ENCODE data around the gene AKAP10. TPM values are rescaled to one million over a fixed set of nuclear protein-coding genes. Genes with fewer than 3 reads are reported as not detected.

Gene AKAP10
- total and polyA plus RNA-seq, 10 of the 15 experiments (the other 5 are each of a cell fraction or from before 2014, with no cell fraction given) = 4.3 to 23.7 (median 14.7) TPM

DNA sequence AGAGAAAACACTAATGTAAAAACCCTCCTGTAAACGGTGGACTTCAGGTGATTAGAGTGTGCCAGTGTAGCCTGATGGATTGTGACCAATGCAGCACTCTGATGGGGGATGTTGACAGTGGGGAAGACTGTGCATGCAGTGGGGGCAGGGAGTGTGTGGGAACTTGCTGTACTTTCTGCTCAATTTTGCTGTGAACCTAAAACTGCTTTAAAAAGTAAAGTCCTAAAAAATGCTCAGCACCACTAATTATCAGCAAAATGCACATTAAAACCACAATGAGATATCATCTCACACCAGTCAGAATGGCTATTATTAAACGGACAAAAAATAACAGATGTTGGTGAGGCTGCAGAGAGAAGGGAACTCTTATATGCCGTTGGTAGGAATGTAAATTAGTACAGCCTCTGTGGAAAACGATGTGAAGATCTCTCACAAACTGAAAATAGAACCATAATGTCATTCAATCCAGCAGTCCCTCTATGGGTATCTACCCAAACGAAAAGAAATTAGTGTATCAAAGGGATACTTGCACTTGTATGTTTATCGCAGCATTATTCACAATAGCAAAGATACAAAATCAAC is 100.2 kb downstream of the AKAP10 start:
- RAD21 ChIA-PET (ENCODE audit: unreplicated experiment) = no interaction called here
- SMC1A ChIA-PET (ENCODE audit: uncharacterized antibody, unreplicated experiment) = no interaction called here
- Histone ChIP-seq H3K36me3 (ENCODE audit: control insufficient read depth in 2 of 2, insufficient read depth in 2 of 2, low read length in 1 of 2) (no peaks in the 10 kb centered on the region), H3K27me3 (replicated peaks in 1 of 2; ENCODE audit: control insufficient read depth in 2 of 2, insufficient read depth in 2 of 2, low read length in 1 of 2) (peaks cover 1 to 3% of the 10 kb centered on the region in 2 experiments; a peak in 2 of 4 replicates), H3K9ac (ENCODE audit: control insufficient read depth, insufficient read depth, low read length) (no peak overlapping the region), H2AFZ (ENCODE audit: control insufficient read depth, low read depth, low read length) (no peak overlapping the region), H3K27ac (ENCODE audit: control insufficient read depth, insufficient read depth) (no peak overlapping the region), H3K4me2 (ENCODE audit: control insufficient read depth, insufficient read depth) (no peak overlapping the region), H3K9me3 (replicated peaks; ENCODE audit: control insufficient read depth, insufficient read depth, low read length) (no peaks in the 10 kb centered on the region), H3K4me1 (ENCODE audit: control insufficient read depth, insufficient read depth, low read length) (no peaks in the 10 kb centered on the region), H3K79me2 (ENCODE audit: control insufficient read depth, insufficient read depth, low read length) (no peaks in the 10 kb centered on the region), H3K4me3 (no peak overlapping the region), H4K20me1 (ENCODE audit: control insufficient read depth, insufficient read depth) (no peaks in the 10 kb centered on the region)
- ATAC-seq = no peak
- in situ Hi-C loops (cut with MboI) = no loop called here
- 27% methylated on average over 6 of the region's 6 CpGs for WGBS (ENCODE audit: insufficient coverage, insufficient replicate concordance, low lambda C conversion rate, missing lambda C conversion rate)
- no peak for DNase-seq (ENCODE audit: low read depth, low spot score)
- CTCF ChIA-PET = no interaction called here
- no TSS peak for BruUV-seq (replicated peaks)
- intact Hi-C loops (cut with micrococcal nuclease; ENCODE audit: unreplicated experiment) = no loop called here
- POLR2A ChIA-PET = no interaction called here
- no peak for FAIRE-seq
- TF ChIP-seq CEBPB (IDR thresholded peaks at IDR 0.05; ENCODE audit: borderline replicate concordance in 1 of 2, low read depth in 2 of 2, low read length in 2 of 2) = no peak
- TF ChIP-seq MTA3 (IDR thresholded peaks at IDR 0.05; ENCODE audit: borderline replicate concordance, low read length) = no peak
- no peak for TF ChIP-seq NBN (IDR thresholded peaks at IDR 0.05)
- no peak for TF ChIP-seq E2F4 (IDR thresholded peaks at IDR 0.05; ENCODE audit: low read depth, low read length)
- TF ChIP-seq PKNOX1 (IDR thresholded peaks at IDR 0.05) = no peak
- no peak for TF ChIP-seq RCOR1 (conservative IDR thresholded peaks at IDR 0.05; ENCODE audit: low read depth, low read length)
- no peak for TF ChIP-seq SUPT20H (IDR thresholded peaks at IDR 0.05; ENCODE audit: borderline replicate concordance, control insufficient read depth, low read depth, low read length)
- TF ChIP-seq, protein P1, sequence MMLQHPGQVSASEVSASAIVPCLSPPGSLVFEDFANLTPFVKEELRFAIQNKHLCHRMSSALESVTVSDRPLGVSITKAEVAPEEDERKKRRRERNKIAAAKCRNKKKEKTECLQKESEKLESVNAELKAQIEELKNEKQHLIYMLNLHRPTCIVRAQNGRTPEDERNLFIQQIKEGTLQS (IDR thresholded peaks at IDR 0.05; ENCODE audit: borderline replicate concordance, extremely low read depth, low read depth, low read length) = no peak
- TF ChIP-seq RAD51 (IDR thresholded peaks at IDR 0.05) = no peak
- no peak for TF ChIP-seq BHLHE40 (IDR thresholded peaks at IDR 0.05; ENCODE audit: borderline replicate concordance in 1 of 2, low read depth in 2 of 2, low read length in 1 of 2)
- no peak for TF ChIP-seq STAT3 (IDR thresholded peaks at IDR 0.05; ENCODE audit: low read depth, low read length)
- TF ChIP-seq, protein P2, sequence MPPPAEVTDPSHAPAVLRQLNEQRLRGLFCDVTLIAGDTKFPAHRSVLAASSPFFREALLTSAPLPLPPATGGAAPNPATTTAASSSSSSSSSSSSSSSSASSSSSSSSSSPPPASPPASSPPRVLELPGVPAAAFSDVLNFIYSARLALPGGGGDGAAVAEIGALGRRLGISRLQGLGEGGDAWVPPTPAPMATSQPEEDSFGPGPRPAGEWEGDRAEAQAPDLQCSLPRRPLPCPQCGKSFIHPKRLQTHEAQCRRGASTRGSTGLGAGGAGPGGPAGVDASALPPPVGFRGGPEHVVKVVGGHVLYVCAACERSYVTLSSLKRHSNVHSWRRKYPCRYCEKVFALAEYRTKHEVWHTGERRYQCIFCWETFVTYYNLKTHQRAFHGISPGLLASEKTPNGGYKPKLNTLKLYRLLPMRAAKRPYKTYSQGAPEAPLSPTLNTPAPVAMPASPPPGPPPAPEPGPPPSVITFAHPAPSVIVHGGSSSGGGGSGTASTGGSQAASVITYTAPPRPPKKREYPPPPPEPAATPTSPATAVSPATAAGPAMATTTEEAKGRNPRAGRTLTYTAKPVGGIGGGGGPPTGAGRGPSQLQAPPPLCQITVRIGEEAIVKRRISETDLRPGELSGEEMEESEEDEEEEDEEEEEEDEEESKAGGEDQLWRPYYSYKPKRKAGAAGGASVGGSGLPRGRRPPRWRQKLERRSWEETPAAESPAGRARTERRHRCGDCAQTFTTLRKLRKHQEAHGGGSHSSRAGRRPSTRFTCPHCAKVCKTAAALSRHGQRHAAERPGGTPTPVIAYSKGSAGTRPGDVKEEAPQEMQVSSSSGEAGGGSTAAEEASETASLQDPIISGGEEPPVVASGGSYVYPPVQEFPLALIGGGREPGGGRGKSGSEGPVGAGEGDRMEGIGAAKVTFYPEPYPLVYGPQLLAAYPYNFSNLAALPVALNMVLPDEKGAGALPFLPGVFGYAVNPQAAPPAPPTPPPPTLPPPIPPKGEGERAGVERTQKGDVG (CRISPR knock-in tag; IDR thresholded peaks at IDR 0.05) = no peak
- no peak for TF ChIP-seq MYC (IDR thresholded peaks at IDR 0.05; ENCODE audit: insufficient read depth, insufficient read length, insufficient replicate concordance, low read length, severe bottlenecking)
- no peak for TF ChIP-seq POLR2AphosphoS5 (IDR thresholded peaks at IDR 0.05; ENCODE audit: low read length)
- TF ChIP-seq, protein P3, sequence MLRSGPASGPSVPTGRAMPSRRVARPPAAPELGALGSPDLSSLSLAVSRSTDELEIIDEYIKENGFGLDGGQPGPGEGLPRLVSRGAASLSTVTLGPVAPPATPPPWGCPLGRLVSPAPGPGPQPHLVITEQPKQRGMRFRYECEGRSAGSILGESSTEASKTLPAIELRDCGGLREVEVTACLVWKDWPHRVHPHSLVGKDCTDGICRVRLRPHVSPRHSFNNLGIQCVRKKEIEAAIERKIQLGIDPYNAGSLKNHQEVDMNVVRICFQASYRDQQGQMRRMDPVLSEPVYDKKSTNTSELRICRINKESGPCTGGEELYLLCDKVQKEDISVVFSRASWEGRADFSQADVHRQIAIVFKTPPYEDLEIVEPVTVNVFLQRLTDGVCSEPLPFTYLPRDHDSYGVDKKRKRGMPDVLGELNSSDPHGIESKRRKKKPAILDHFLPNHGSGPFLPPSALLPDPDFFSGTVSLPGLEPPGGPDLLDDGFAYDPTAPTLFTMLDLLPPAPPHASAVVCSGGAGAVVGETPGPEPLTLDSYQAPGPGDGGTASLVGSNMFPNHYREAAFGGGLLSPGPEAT (IDR thresholded peaks at IDR 0.05; ENCODE audit: low read depth) = no peak
